Nephron progenitor cell (in vitro differentiated cells): Measurements from ENCODE around the gene IQCE.

ENCODE experiments used
- DNase-seq: peaks from one replicate; pipeline ENCODE4 v3.0.0; 2021
- H3K27ac Mint-ChIP-seq: 2 replicates; pipeline ENCODE4 v1.8.0; 2021; ENCODE audit warnings: mild to moderate bottlenecking, moderate library complexity, mixed read lengths
- H3K27me3 Mint-ChIP-seq: 2 replicates; pipeline ENCODE4 v1.8.0; 2021; ENCODE audit warnings: mild to moderate bottlenecking, low read depth, mixed read lengths; ENCODE audit not compliant: poor library complexity
- H3K36me3 Mint-ChIP-seq: 2 replicates; pipeline ENCODE4 v1.8.0; 2021; ENCODE audit warnings: low read depth, mixed read lengths
- H3K4me1 Mint-ChIP-seq: 2 replicates; pipeline ENCODE4 v1.8.0; 2021; ENCODE audit warnings: mixed read lengths
- H3K4me3 Mint-ChIP-seq: 2 replicates; pipeline ENCODE4 v1.8.0; 2021; ENCODE audit warnings: mild to moderate bottlenecking, moderate library complexity, mixed read lengths
- H3K9me3 Mint-ChIP-seq: 2 replicates; pipeline ENCODE4 v1.8.0; 2021; ENCODE audit warnings: mild to moderate bottlenecking, moderate library complexity, mixed read lengths
- TF ChIP-seq, protein P1 (sequence below): fragments of 200-600 bp; sonication (generic); IDR thresholded peaks from 2 replicates; pipeline ENCODE4 v1.5.0; 2021; ENCODE audit warnings: antibody characterized with exemption

The IQCE gene

DNA sequence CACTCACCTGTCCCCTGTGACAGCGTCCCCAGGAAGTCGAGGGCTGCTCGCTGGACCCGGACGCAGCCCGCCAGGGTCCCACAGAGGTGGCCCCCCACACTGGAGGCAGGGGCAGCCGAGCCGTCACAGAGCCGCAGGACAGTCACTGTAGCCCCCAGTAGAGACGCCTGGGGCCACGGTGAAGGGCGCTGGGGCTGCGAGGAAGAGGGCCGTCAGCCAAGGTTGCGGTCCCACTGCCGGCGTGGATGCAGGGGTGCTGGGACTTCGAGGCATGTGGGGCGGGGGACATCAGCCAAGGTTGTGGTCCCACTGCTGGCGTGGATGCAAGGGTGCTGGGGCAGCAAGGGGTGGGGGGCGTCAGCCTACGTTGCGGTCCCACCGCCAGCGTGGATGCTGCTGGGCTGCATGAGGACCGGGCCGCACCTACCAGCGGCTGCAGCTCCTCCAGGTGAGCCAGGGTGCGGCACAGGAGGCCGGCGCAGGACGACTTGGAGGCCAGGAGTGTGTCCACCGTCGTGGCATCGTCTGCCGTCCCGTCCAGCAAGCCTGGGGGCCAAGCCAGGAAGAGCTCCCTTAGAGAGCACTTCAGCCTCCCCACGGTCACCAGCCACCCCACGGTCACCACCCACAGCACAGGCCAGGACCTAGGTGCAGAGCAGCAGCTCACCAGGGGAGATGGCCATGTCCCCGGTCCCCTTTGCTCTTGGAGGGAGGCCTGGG lies 17.3 kb upstream of the IQCE start:
- no peaks in the 10 kb centered on the region for H3K27me3 Mint-ChIP-seq
- no peak overlapping the region for H3K4me3 Mint-ChIP-seq
- H3K4me1 Mint-ChIP-seq: no peaks in the 10 kb centered on the region
- no peak for DNase-seq
- H3K36me3 Mint-ChIP-seq: peaks cover 10% of the 10 kb centered on the region
- H3K9me3 Mint-ChIP-seq: no peaks in the 10 kb centered on the region
- TF ChIP-seq, protein P1, sequence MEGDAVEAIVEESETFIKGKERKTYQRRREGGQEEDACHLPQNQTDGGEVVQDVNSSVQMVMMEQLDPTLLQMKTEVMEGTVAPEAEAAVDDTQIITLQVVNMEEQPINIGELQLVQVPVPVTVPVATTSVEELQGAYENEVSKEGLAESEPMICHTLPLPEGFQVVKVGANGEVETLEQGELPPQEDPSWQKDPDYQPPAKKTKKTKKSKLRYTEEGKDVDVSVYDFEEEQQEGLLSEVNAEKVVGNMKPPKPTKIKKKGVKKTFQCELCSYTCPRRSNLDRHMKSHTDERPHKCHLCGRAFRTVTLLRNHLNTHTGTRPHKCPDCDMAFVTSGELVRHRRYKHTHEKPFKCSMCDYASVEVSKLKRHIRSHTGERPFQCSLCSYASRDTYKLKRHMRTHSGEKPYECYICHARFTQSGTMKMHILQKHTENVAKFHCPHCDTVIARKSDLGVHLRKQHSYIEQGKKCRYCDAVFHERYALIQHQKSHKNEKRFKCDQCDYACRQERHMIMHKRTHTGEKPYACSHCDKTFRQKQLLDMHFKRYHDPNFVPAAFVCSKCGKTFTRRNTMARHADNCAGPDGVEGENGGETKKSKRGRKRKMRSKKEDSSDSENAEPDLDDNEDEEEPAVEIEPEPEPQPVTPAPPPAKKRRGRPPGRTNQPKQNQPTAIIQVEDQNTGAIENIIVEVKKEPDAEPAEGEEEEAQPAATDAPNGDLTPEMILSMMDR: no peak
- no peak overlapping the region for H3K27ac Mint-ChIP-seq

DNA sequence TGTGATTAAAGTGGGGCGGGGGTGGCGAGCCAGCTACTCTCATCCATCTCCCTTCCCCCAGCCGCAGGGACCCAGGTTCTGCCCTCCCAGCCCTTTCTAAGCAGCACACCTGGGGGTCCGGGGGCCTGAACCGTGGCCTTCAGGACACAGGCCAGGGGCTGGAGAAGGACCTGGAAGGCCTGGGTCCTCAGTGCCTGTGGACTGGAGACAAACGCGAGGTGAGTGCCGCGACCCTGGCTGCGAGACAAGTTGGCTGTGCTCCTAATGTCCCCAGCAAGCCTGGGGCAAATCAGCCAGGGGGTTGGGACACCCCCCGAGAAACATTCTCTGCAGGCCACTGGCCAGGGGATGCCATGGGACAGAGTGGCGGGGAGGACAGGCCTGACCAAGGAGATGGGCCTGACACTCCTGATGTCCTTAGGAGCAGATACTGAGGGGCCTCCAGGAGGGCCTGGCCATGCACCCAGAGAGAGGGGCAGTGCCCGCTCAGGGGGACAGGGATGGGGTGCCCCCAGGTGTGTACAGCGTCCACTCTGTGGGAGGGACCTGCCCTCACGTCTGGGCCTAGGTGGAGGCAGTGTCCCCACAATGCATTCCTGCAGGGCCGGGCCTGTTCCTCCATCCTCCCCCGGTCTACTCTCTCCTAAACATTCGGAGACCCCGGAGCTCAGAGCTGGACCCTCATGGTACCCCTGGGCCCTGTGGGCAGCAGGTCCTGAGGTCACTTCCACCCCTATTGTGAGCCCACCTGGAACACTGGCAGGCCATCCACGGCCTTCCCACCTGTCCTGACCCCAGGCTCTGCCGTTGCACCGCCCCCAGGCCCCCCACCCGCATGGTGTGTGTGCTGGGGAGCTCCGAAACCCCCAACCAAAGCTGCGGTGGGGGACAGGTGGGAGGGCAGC lies 16.5 kb upstream of the IQCE start:
- TF ChIP-seq, protein P1: no peak
- peaks cover 17% of the 10 kb centered on the region for H3K36me3 Mint-ChIP-seq
- no peaks in the 10 kb centered on the region for H3K9me3 Mint-ChIP-seq
- DNase-seq: no peak
- no peaks in the 10 kb centered on the region for H3K27me3 Mint-ChIP-seq
- no peak overlapping the region for H3K4me3 Mint-ChIP-seq
- H3K4me1 Mint-ChIP-seq: no peaks in the 10 kb centered on the region
- no peak overlapping the region for H3K27ac Mint-ChIP-seq

DNA sequence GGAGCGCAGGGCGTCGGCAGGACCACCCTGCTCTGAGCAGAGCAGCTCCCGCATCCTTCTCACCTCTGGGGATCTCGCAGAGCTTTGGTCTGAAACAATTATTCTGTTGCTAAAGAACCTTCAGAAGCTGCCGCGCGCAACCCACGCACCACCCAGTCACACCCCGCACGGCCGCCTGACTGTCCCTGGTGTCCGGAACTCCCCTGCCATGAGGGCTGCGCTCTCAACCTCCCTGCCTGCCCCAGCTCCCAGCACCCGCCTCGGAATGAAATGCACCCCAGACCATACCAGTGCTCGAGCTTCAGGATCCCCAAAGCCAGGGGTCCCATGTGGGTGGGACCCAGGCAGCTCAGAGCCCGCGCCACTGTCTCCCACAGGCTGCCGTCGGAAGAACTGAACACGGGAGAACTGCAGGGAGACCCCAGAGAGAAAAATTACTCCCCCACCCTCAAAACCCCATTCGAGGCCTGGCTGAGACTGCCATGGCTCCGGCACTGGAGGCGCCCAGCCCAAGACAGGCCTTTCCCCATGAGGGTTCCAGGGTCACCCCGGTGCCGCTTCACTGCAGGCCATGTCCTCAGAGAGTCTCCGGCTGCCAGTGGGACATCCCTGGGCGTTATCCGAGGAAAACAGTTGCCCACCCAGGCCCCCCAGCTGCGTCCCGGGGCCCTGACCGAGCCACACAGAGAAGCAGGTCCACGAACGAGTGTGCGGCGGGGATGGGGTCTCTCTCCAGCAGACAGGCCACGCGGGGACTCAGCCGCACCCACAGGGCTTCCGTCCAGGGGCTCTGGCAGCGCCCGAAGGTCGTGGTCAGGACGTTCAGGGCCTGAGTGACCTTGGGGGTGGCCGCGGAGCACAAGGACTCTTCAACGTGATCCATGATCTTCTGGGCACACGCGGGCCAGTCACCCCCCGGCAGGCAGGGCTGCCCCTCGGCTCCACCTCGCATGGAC lies 15.6 kb upstream of the IQCE start:
- peaks cover 26% of the 10 kb centered on the region for H3K36me3 Mint-ChIP-seq
- TF ChIP-seq, protein P1: no peak
- H3K9me3 Mint-ChIP-seq: no peaks in the 10 kb centered on the region
- no peaks in the 10 kb centered on the region for H3K27me3 Mint-ChIP-seq
- H3K4me1 Mint-ChIP-seq: no peaks in the 10 kb centered on the region
- H3K4me3 Mint-ChIP-seq: no peak overlapping the region
- peak overlapping the region; percentile 82 for H3K27ac Mint-ChIP-seq
- DNase-seq: no peak

DNA sequence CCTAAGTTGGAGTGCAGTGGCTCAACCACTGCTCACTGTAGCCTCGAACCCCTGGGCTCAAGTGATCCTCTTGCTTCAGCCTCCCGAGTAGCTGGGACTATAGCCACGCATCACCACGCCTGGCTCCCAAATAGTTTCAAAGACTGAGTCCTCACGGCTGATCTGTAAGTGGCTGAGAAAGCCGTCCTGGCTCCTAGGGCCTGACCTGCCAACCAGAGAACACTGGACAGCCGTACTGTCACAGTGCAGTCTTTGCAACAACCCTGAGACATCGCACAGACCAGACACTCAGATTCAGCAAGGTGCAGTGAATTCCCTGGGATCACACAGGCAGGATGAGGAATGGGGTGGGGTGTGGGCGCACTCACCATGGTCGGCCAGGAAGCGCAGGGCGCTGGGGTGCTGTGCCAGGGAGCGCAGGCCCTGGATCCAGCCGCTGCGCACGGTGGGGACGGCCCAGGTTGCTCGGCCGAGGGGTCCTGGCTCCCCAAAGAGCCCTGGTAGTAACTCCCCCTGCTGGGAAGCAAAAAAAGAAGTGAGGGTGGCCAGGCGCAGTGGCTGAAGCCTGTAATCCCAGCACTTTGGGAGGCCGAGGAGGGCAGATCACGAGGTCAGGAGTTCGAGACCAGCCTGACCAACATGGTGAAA lies 14.1 kb upstream of the IQCE start:
- no peak for DNase-seq
- Mint-ChIP-seq H3K4me3 (no peak overlapping the region), H3K27me3 (no peaks in the 10 kb centered on the region), H3K4me1 (peaks cover 6% of the 10 kb centered on the region), H3K27ac (no peak overlapping the region), H3K9me3 (no peaks in the 10 kb centered on the region), H3K36me3 (peaks cover 36% of the 10 kb centered on the region)
- TF ChIP-seq, protein P1: no peak

DNA sequence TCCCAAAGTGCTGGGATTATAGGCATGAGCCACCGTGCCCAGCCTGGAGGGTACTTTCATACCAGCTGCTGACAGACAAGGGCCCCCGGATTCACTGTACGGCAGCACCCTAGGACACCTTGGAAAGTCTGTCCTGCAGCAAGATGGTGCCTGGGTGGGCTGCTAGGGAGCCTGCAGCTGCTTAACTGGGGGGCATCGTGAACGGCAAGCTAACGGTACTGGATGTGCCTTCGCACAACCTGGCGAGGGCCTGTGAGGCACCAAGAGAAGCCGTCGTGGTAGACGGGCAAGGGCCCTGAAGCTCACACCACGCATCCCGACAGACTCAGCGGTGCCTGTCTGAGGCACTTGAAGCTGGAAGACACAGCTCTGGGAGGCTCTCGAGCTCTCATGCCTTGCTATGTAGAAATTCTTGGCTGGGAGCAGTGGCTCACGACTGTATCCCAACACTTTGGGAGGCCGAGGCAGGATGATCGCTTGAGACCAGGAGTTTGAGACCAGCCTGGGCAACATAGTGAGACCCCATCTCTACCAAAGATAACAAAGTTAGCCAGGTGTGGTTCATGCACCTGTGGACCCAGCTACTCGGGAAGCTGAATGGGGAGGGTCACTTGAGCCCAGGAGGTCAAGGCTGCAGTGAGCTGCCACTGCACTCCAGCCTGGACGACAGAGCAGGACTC lies 12.9 kb upstream of the IQCE start:
- peaks cover 45% of the 10 kb centered on the region for H3K36me3 Mint-ChIP-seq
- H3K4me3 Mint-ChIP-seq: no peak overlapping the region
- TF ChIP-seq, protein P1: no peak
- no peaks in the 10 kb centered on the region for H3K9me3 Mint-ChIP-seq
- H3K4me1 Mint-ChIP-seq: peaks cover 10% of the 10 kb centered on the region
- no peak overlapping the region for H3K27ac Mint-ChIP-seq
- no peak for DNase-seq
- H3K27me3 Mint-ChIP-seq: no peaks in the 10 kb centered on the region
